ENCODE measurements around the gene ANTXR2. TPM values are rescaled to one million over a fixed set of nuclear protein-coding genes. Genes with fewer than 3 reads are reported as not detected.

ANTXR2 gene
- polyA plus RNA-seq, 1 of the 3 experiments (the other 2 are of a cell fraction) = 48.8 TPM

GRCh38 chr4:80092088-80092487, 19.1 kb upstream of the ANTXR2 start:
- CTCF ChIA-PET = interaction anchor here (1.6 kb wide), 1 partner anchor 9 kb away, joined by 3 read pairs; no protein-coding TSS in a partner anchor
- Histone ChIP-seq H4K20me1 (ENCODE audit: insufficient read depth) (no peaks in the 10 kb centered on the region), H3K27ac (ENCODE audit: low read depth in 2 of 2, low read length in 1 of 2) (no peak overlapping the region), H3K4me3 (ENCODE audit: low read depth in 2 of 2, low read length in 1 of 2) (no peak overlapping the region), H3K4me2 (no peak overlapping the region), H3K9me3 (no peaks in the 10 kb centered on the region), H3K36me3 (replicated peaks in 1 of 2; ENCODE audit: control insufficient read depth in 1 of 2, insufficient read depth in 2 of 2, low read length in 1 of 2) (no peaks in the 10 kb centered on the region), H2AFZ (ENCODE audit: low read depth) (no peak overlapping the region), H3K27me3 (ENCODE audit: insufficient read depth) (no peaks in the 10 kb centered on the region), H3K9me2 (no peaks in the 10 kb centered on the region), H3K4me1 (ENCODE audit: control insufficient read depth in 1 of 2, insufficient read depth in 2 of 2, low read depth in 1 of 2, low read length in 1 of 2) (peaks cover 3 to 7% of the 10 kb centered on the region in 2 experiments; a peak in 3 of 4 replicates), H3K79me2 (ENCODE audit: insufficient read depth) (no peaks in the 10 kb centered on the region), H3F3A (replicated peaks; ENCODE audit: insufficient read depth) (peaks cover 2% of the 10 kb centered on the region), H3K9ac (no peak overlapping the region)
- 90% methylated on average over 2 of the region's 2 CpGs for WGBS (ENCODE audit: low lambda C conversion rate)
- POLR2A ChIA-PET = no interaction called here
- TF ChIP-seq GATA2 (CRISPR knock-in tag; IDR thresholded peaks at IDR 0.05) (no peak), MEF2A (IDR thresholded peaks at IDR 0.05; ENCODE audit: borderline replicate concordance, low read depth) (no peak), NRF1 (IDR thresholded peaks at IDR 0.05; ENCODE audit: low read depth, low read length) (no peak), CTCF (IDR thresholded peaks at IDR 0.05) (no peak), MXI1 (IDR thresholded peaks at IDR 0.05; ENCODE audit: low read depth, low read length) (no peak), FOXM1 (IDR thresholded peaks at IDR 0.05; ENCODE audit: low read depth) (no peak), REST (IDR thresholded peaks at IDR 0.05; ENCODE audit: low read depth, low read length) (no peak), EZH2phosphoT487 (IDR thresholded peaks at IDR 0.05; ENCODE audit: borderline replicate concordance, low read depth) (no peak), TEAD4 (IDR thresholded peaks at IDR 0.05; ENCODE audit: borderline replicate concordance, insufficient read depth) (no peak), NFIC (IDR thresholded peaks at IDR 0.05; ENCODE audit: borderline replicate concordance) (no peak), TCF12 (IDR thresholded peaks at IDR 0.05) (no peak), SMC3 (IDR thresholded peaks at IDR 0.05; ENCODE audit: low read depth, low read length) (no peak), RFX5 (IDR thresholded peaks at IDR 0.05; ENCODE audit: low read length) (no peak), SIN3A (IDR thresholded peaks at IDR 0.05; ENCODE audit: borderline replicate concordance, low read depth, low read length) (no peak), RCOR1 (IDR thresholded peaks at IDR 0.05; ENCODE audit: low read length) (no peak), FOSL2 (IDR thresholded peaks at IDR 0.05; ENCODE audit: borderline replicate concordance, low read depth) (no peak), RAD21 (IDR thresholded peaks at IDR 0.05; ENCODE audit: low read length) (no peak)
- DNase-seq = no peak
